ENCODE measurements around the gene C10orf90. TPM values are rescaled to one million over a fixed set of nuclear protein-coding genes. Genes with fewer than 3 reads are reported as not detected.
"Not testable (repeated sequence)": the region's sequence is repeated elsewhere in the genome, so short reads cannot be mapped to it uniquely, and the experiment has no call there.

C10orf90 gene
- total RNA-seq, 2 experiments from 2014 or later, result not detected

DNA sequence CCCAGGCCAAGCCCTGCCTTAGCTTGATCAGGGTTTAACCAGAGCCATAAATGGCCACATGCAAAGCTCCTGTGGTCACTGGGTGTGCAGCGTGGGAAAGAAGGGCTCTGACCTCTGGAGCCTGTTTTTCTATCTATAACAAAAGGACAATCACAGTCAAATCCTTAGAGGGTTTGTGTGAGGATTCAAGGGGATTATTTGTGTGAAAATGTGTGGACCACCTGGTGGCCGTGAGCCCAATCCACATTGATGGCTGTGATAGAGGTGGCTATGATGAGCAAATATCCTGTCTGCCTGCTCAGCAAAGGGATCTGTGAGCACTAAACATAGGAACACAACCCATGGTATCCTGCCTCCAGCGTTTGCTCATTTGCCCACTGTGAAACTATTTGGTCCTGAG, 107.1 kb downstream of the C10orf90 start:
- no peak for DNase-seq
- ChIA-PET POLR2A (no interaction called here), CTCF (no interaction called here)
- Mint-ChIP-seq H3K4me1 (no peaks in the 10 kb centered on the region), H3K27ac (no peak overlapping the region), H3K9me3 (no peaks in the 10 kb centered on the region), H3K4me3 (no peak overlapping the region), H3K36me3 (ENCODE audit: low read depth) (no peaks in the 10 kb centered on the region), H3K27me3 (no peaks in the 10 kb centered on the region)

DNA sequence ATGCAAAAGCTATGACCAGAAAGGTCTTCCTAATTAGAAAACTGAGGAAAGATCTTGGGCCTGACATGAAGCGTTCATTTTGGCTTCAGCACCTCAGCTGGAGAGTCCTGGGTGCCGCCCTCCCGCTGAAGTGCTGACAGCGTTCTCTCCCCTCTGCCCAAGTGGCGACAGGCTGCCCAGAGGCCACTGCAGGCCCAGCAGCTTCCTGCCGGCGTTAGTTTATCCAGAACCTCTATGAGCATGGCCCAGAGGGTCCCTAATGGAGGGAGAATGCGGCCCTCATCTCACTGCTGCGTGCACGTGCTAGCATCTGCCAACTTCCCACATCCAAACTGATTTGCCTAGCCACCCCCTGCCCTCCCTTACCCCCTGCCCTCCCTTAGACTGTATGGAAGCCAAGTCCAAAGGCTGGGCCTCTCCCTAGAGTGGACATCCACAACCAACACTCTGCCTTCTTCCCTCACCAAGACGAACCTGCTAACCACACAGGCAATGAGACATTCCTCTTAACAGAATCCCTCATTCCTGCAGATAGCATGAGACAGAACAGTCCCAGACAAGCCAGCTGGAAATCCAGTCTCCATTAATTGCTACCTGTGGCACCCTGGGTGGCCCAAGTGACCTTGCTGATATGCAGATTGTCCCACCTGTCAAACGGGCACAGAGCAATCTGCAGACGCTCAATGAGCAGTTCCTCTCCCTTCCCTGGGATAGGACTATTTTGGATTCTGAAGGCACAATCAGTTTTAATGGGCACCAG, 108.4 kb downstream of the C10orf90 start:
- POLR2A ChIA-PET, result no interaction called here
- Mint-ChIP-seq H3K36me3 (ENCODE audit: low read depth) (no peaks in the 10 kb centered on the region), H3K4me1 (no peaks in the 10 kb centered on the region), H3K27me3 (no peaks in the 10 kb centered on the region), H3K9me3 (no peaks in the 10 kb centered on the region), H3K27ac (no peak overlapping the region), H3K4me3 (no peak overlapping the region)
- CTCF ChIA-PET, result no interaction called here
- DNase-seq, result no peak

DNA sequence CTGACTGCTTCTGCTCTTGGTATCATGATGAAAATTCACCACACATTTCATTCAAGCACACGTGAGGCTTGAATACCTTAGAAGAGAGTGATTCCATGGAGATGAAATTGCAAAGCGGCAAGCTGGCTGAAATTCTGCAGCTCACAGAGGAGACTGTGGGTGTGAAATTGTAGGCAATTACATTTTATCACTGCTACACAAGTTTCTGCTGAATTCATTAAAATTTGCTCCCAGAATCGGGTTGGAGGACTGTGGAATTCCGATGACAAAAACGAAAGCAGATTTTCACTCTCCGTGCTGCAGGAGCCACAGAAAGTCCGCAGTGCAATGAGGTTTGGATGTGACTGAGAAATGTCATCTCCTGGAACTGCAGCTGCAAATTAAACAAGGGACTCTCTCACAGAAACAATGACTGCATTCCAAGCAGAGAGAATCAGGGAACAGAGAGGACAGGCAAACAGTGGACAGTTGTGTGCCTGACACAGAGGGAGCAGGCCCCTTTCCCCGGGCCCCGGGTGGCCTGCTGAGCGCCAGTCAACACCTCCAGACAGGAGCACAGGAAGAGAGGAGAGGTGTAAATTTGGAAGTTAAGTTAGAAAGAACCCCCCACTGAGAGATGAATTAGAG, 109.1 kb downstream of the C10orf90 start:
- Mint-ChIP-seq H3K27ac (no peak overlapping the region), H3K4me3 (no peak overlapping the region), H3K4me1 (no peaks in the 10 kb centered on the region), H3K36me3 (ENCODE audit: low read depth) (no peaks in the 10 kb centered on the region), H3K9me3 (no peaks in the 10 kb centered on the region), H3K27me3 (no peaks in the 10 kb centered on the region)
- no peak for DNase-seq
- ChIA-PET CTCF (no interaction called here), POLR2A (no interaction called here)

DNA sequence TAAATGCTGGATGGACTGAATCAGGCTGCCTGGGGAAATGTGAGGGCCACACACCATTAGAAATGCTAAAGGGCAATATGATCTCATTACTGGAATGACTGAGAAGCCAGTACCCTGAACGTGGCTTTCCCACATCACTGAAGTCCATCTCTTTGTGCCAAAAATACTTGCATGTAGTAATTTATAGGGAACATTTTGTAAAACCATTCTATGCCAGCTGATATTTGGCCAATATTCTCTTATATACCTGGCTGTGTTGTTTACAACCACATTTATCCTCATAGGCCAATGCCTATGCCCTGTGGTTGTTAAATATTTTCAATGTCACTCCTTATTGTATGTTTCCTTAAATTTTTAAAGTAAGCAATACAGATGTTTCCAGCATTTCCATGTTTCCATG, 111.6 kb downstream of the C10orf90 start:
- no peak for DNase-seq
- no peaks in the 10 kb centered on the region for H3K9me3 Mint-ChIP-seq
- CTCF ChIA-PET, result no interaction called here
- no peak overlapping the region for H3K4me3 Mint-ChIP-seq
- H3K27ac Mint-ChIP-seq, result no peak overlapping the region
- POLR2A ChIA-PET, result no interaction called here
- no peaks in the 10 kb centered on the region for H3K4me1 Mint-ChIP-seq
- no peaks in the 10 kb centered on the region for H3K36me3 Mint-ChIP-seq (ENCODE audit: low read depth)
- H3K27me3 Mint-ChIP-seq, result no peaks in the 10 kb centered on the region

DNA sequence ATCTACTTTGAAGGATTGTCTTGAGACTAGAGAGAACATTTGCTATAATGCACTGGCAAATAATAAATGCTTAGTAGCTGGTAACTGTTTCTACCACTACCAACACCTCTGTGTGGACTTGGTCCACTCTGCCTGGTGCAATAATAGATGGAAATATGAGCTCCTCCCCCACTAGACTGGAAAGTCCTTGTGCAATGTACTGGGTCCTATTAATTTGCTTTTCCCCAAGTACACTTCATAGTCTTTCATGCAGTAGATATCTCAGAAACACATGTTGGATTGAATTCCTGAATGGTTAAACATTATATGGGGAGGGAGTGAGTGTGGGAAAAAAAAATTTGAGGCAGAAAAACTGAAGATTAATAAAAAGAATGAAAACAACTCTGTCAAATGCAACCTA, 119.3 kb downstream of the C10orf90 start:
- ChIA-PET CTCF (no interaction called here), POLR2A (no interaction called here)
- Mint-ChIP-seq H3K4me1 (no peaks in the 10 kb centered on the region), H3K27ac (no peak overlapping the region), H3K4me3 (no peak overlapping the region), H3K9me3 (no peaks in the 10 kb centered on the region), H3K27me3 (no peaks in the 10 kb centered on the region), H3K36me3 (ENCODE audit: low read depth) (no peaks in the 10 kb centered on the region)
- DNase-seq, result no peak

DNA sequence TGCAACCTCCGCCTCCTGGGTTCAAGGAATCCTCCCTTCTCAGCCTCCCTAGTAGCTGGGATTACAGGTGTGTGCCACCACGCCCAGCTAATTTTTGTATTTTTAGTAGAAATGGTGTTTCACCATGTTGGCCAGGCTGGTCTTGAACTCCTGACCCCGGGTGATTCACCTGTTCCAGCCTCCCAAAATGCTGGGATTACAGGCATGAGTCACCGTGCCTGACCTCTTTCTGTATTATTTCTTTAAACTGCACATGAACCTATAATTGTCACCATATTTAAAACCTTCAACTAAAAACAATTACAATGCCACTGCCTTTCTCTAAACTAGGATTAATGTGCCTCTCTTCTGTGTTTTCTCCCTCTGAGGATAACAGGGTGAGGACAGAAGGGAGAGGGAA, 119.9 kb downstream of the C10orf90 start:
- H3K9me3 Mint-ChIP-seq, result not testable (repeated sequence)

DNA sequence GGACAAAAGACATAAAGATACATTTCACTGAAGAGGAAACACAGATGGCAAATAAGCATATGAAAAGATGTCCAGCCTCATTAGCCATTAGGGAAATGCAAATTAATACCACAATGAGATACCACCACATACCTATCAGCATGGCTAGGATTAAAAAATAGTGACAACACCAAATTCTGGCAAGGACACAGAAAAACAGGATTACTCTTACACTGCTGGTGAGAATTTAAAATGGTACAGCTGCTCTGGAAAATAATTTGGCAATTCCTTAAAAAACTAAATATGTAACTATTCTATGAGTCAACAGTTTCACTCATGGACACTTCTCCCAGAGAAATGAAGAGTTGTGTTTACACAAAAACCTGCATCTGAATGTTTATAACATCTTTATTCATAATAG, 121.1 kb downstream of the C10orf90 start:
- Mint-ChIP-seq H3K9me3 (no peaks in the 10 kb centered on the region), H3K4me1 (no peaks in the 10 kb centered on the region), H3K4me3 (no peak overlapping the region)

More for the DNA sequence above, 119.9 kb downstream of the C10orf90 start:
- DNase-seq; H3K36me3 Mint-ChIP-seq (ENCODE audit: low read depth); POLR2A ChIA-PET; H3K4me1 Mint-ChIP-seq; H3K4me3 Mint-ChIP-seq; CTCF ChIA-PET; H3K27ac Mint-ChIP-seq; H3K27me3 Mint-ChIP-seq: not testable (repeated sequence)

DNA sequence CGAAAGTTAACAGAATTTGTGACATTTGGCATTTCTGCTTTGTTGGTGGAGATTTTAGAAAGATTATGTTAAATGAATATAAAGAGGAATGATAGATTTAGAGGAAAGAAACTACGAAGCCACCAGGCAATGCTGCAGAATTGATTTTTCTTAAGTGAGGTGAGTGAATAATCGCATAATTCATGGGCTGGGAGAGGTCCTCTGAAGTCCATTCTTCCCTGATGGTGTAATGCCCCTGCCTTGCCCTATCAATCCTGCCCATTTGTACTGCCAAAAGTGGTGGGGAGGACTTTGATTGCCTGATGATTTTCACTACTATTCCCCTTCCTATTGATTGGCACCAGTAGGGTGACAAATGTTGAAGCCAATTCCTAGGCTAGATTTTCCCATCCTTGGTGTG, 125.9 kb downstream of the C10orf90 start:
- no peak for DNase-seq
- Mint-ChIP-seq H3K9me3 (no peaks in the 10 kb centered on the region), H3K4me3 (no peak overlapping the region), H3K36me3 (ENCODE audit: low read depth) (no peaks in the 10 kb centered on the region), H3K27me3 (no peaks in the 10 kb centered on the region), H3K27ac (no peak overlapping the region), H3K4me1 (no peaks in the 10 kb centered on the region)
- ChIA-PET CTCF (no interaction called here), POLR2A (no interaction called here)

More for the DNA sequence above, 121.1 kb downstream of the C10orf90 start:
- POLR2A ChIA-PET, result no interaction called here
- CTCF ChIA-PET, result no interaction called here
- Mint-ChIP-seq H3K27ac (no peak overlapping the region), H3K27me3 (no peaks in the 10 kb centered on the region), H3K36me3 (ENCODE audit: low read depth) (no peaks in the 10 kb centered on the region)
- DNase-seq, result no peak

DNA sequence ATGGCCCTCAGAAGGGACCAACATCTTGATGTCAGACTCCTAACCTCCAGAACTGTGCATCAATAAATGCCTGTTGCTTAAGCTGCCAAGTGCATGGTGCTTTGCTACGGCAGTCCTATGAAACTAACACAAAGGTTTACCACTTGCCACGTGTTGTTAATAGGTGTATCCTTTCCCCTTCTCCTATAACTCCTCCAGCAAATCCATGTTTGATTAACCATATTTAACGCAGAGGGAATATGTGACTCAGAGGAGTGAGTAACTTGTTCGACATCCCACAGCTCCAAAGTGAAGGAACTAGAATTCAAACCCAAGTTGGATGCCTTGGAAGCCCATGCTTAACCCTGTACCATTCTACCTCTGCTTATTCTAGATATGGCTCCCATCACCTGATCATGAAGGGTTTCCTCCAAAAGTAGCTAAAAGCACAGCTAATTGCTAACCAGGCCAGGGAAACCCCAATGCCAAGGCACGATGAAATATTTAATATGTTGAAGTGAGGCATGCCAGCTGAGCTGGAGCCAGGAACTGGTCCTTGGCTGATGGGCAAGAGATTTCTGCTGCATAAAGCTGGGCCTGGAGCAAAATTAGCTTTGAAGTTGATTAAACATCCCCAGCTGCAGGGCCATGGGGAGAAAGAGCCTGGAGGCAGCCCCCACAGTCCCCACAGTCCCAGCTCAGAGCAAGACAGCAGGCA, 131.9 kb downstream of the C10orf90 start:
- POLR2A ChIA-PET, result no interaction called here

DNA sequence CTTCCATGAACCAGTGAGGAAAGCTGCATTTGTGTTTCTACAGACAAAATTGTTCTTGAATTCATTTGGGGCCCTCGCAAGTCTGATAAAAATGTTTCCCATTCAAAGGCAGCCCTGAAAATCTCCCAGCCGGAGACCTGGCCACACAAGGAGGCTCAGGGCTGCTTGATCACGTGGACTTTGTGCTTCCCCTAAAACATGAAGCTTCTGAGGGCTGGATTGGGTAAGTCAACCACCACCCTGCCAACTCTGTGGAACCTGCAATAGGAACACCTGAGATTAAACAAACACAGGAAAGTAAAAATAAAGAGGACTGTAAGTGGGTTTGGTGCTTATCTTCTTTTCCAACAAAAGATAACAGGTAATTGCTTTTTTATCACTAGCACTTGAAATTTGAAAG, 133.8 kb downstream of the C10orf90 start:
- no peaks in the 10 kb centered on the region for H3K36me3 Mint-ChIP-seq (ENCODE audit: low read depth)
- H3K27me3 Mint-ChIP-seq, result no peaks in the 10 kb centered on the region
- POLR2A ChIA-PET, result interaction anchor here (0.5 kb wide), 1 partner anchor 705 kb away, joined by 11 read pairs; no protein-coding TSS in a partner anchor
- CTCF ChIA-PET, result no interaction called here
- no peak for DNase-seq
- no peaks in the 10 kb centered on the region for H3K9me3 Mint-ChIP-seq
- H3K27ac Mint-ChIP-seq, result no peak overlapping the region
- H3K4me1 Mint-ChIP-seq, result no peaks in the 10 kb centered on the region
- H3K4me3 Mint-ChIP-seq, result no peak overlapping the region

More for the DNA sequence above, 131.9 kb downstream of the C10orf90 start:
- H3K27ac Mint-ChIP-seq, result no peak overlapping the region
- no peaks in the 10 kb centered on the region for H3K9me3 Mint-ChIP-seq
- H3K4me3 Mint-ChIP-seq, result no peak overlapping the region
- no peaks in the 10 kb centered on the region for H3K4me1 Mint-ChIP-seq
- no peak for DNase-seq
- CTCF ChIA-PET, result no interaction called here
- no peaks in the 10 kb centered on the region for H3K27me3 Mint-ChIP-seq
- no peaks in the 10 kb centered on the region for H3K36me3 Mint-ChIP-seq (ENCODE audit: low read depth)

DNA sequence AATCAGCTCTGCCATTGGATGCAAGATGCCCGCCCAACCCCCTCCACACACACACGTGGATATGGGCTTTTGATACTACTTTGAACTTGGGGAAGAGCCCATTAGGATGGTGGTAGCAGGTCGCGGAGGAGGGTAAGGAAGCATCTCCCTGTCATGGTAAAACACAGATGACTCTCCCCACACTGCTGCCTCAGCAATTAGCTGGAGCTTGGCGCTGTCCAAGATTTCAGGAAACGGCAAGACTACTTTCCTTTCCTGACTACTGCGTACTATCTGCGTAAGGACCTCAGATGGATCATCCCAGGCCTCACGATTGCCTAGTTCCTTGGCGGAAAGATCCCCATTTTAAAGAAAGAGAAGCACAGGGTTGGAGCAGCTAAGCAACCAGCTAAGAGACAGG, 134.3 kb downstream of the C10orf90 start:
- ChIA-PET POLR2A (no interaction called here), CTCF (no interaction called here)
- Mint-ChIP-seq H3K27me3 (no peaks in the 10 kb centered on the region), H3K27ac (no peak overlapping the region), H3K4me1 (no peaks in the 10 kb centered on the region), H3K4me3 (no peak overlapping the region), H3K9me3 (no peaks in the 10 kb centered on the region), H3K36me3 (ENCODE audit: low read depth) (no peaks in the 10 kb centered on the region)
- DNase-seq, result no peak

DNA sequence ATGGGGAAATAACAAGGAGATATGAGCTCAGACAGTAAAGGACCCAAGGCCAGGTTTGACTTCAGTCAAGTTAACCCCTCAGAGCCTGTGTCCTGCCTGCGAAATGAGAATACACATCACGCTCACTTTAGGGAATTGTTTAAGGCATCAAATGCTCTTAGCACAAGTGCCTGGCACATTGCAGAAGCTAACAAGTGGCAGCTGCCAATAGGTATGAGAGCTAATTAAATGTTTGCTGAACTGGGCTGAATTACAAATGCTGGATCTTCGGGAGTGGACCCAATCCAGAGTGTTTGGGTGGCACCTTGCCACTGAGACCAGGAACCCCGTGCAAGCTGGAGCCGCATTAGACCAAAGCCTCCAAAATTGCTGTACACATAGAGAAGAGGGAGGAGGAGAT, 136.8 kb downstream of the C10orf90 start:
- no peak overlapping the region for H3K4me3 Mint-ChIP-seq
- no peaks in the 10 kb centered on the region for H3K36me3 Mint-ChIP-seq (ENCODE audit: low read depth)
- no peaks in the 10 kb centered on the region for H3K4me1 Mint-ChIP-seq
- no peak for DNase-seq
- H3K9me3 Mint-ChIP-seq, result no peaks in the 10 kb centered on the region
- CTCF ChIA-PET, result no interaction called here
- no peaks in the 10 kb centered on the region for H3K27me3 Mint-ChIP-seq
- no peak overlapping the region for H3K27ac Mint-ChIP-seq
- POLR2A ChIA-PET, result no interaction called here

DNA sequence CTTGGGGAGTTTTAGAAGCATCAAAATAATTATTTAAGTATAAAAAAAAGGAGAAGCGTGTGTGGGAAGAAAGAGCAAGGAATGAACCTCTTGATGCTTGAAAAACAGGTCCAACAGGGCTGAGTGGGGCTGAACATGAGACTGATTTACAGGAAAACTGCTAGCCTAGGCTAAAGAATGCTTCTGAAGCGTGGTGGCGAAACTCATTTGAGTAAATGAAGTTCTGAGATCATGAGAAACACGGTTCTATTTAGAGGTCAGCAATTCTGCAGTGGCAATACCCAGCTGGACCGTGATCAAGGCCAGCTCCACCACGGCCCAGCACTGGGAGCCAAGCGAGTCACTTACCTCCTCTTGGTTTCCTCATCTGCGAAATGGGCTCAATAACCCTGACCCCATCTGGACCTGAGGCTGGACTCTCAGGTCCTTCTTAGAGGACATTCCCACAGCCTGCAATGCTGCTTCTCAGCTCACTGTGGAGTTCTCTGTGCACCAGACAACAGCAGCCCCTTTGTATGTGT, 142.1 kb downstream of the C10orf90 start:
- ChIA-PET POLR2A (no interaction called here), CTCF (interaction anchor here (0.7 kb wide), 1 partner anchor 200 kb away, joined by 3 read pairs; no protein-coding TSS in a partner anchor)
- H3K36me3 Mint-ChIP-seq (ENCODE audit: low read depth), result no peaks in the 10 kb centered on the region
- no peak for DNase-seq
- H3K27ac Mint-ChIP-seq, result no peak overlapping the region
- H3K9me3 Mint-ChIP-seq, result no peaks in the 10 kb centered on the region
- no peak overlapping the region for H3K4me3 Mint-ChIP-seq
- no peaks in the 10 kb centered on the region for H3K4me1 Mint-ChIP-seq
- H3K27me3 Mint-ChIP-seq, result no peaks in the 10 kb centered on the region
